ENCODE measurements around the gene IZUMO1R. TPM values are rescaled to one million over a fixed set of nuclear protein-coding genes. Genes with fewer than 3 reads are reported as not detected.

Gene IZUMO1R
- total and polyA plus RNA-seq, 9 donors: not detected

DNA sequence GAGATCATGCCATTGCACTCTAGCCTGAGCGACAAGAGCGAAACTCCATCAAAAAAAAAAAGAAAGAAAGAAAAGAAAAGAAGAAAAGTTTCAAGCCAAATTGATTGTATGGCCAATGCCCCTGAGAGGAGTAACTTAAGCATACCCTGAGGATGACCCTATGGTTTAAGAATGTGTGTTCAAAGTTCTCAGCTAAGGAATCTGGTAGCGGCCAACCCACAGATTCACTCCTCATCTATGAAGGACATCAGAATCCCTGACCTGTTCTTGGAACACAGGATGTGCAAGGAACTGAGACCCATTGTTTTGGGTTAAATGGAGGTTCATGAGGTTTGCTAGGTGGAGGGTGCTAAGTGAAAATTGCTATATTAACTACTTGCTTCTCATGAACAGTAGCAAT lies 18.1 kb downstream of the IZUMO1R start:
- H3K9me3 ChIP-seq (replicated peaks; ENCODE audit: control insufficient read depth, low read depth, low read length): no peaks in the 10 kb centered on the region
- H3K27ac ChIP-seq (ENCODE audit: low read length): no peak overlapping the region
- H3K27me3 ChIP-seq (ENCODE audit: control insufficient read depth, insufficient read depth, low read length): no peaks in the 10 kb centered on the region
- no CpG with 5 or more reads among the region's 3 CpGs for WGBS (ENCODE audit: insufficient coverage)
- no peaks in the 10 kb centered on the region for H3K4me1 ChIP-seq (ENCODE audit: control insufficient read depth, insufficient read depth, low read length)
- DNase-seq: no peak
- H3K36me3 ChIP-seq (ENCODE audit: control insufficient read depth, insufficient read depth, low read length): no peaks in the 10 kb centered on the region
- H3K4me3 ChIP-seq (ENCODE audit: low read length): no peak overlapping the region

- DNase-seq: no peak
- Histone ChIP-seq H3K4me3 (ENCODE audit: low read length) (no peak overlapping the region), H3K4me1 (ENCODE audit: control insufficient read depth, insufficient read depth, low read length) (no peaks in the 10 kb centered on the region), H3K27ac (ENCODE audit: low read length) (no peak overlapping the region), H3K9me3 (replicated peaks; ENCODE audit: control insufficient read depth, low read depth, low read length) (no peaks in the 10 kb centered on the region), H3K36me3 (ENCODE audit: control insufficient read depth, insufficient read depth, low read length) (no peaks in the 10 kb centered on the region), H3K27me3 (ENCODE audit: control insufficient read depth, insufficient read depth, low read length) (no peaks in the 10 kb centered on the region)
- 20% methylated on average over 1 of the region's 1 CpG for WGBS (ENCODE audit: insufficient coverage)
Observed at GRCh38 chr11:94325681-94326080, 21.3 kb downstream of the IZUMO1R start.

GRCh38 chr11:94326947-94327346 lies 22.6 kb downstream of the IZUMO1R start:
- H3K27ac ChIP-seq (ENCODE audit: low read length): no peak overlapping the region
- no peaks in the 10 kb centered on the region for H3K36me3 ChIP-seq (ENCODE audit: control insufficient read depth, insufficient read depth, low read length)
- no CpG with 5 or more reads among the region's 3 CpGs for WGBS (ENCODE audit: insufficient coverage)
- no peaks in the 10 kb centered on the region for H3K27me3 ChIP-seq (ENCODE audit: control insufficient read depth, insufficient read depth, low read length)
- DNase-seq: peak; percentile 34
- H3K4me3 ChIP-seq (ENCODE audit: low read length): no peak overlapping the region
- no peaks in the 10 kb centered on the region for H3K9me3 ChIP-seq (replicated peaks; ENCODE audit: control insufficient read depth, low read depth, low read length)
- no peaks in the 10 kb centered on the region for H3K4me1 ChIP-seq (ENCODE audit: control insufficient read depth, insufficient read depth, low read length)

DNA sequence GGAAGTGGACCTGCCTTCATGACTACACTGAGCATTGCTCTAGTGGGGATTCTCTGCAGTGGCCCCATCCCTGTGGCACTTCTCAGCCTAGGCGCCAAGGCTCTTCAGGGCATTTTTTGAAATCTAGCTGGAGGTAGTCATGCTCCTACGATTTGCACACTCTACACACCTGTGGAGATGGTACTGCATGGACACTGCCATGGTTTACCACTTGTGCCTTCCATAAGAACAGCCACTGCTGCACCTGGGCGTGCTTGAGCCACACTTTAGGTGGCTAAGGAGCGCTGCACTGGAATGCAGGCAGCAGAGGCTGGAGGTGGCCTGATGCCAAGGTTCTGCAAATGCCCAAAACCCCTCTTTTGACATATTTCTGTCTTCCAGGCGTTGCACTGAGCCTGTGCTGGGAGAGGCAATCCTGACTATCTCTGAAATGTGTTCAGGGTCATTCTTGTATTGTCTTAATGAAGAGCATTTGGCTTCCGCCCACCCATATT lies 24.3 kb downstream of the IZUMO1R start:
- no peak overlapping the region for H3K4me3 ChIP-seq (ENCODE audit: low read length)
- H3K27me3 ChIP-seq (ENCODE audit: control insufficient read depth, insufficient read depth, low read length): no peaks in the 10 kb centered on the region
- whole genome bisulfite sequencing (ENCODE audit: insufficient coverage): 83% methylated on average over 3 of the region's 6 CpGs
- H3K27ac ChIP-seq (ENCODE audit: low read length): no peak overlapping the region
- no peaks in the 10 kb centered on the region for H3K9me3 ChIP-seq (replicated peaks; ENCODE audit: control insufficient read depth, low read depth, low read length)
- no peaks in the 10 kb centered on the region for H3K36me3 ChIP-seq (ENCODE audit: control insufficient read depth, insufficient read depth, low read length)
- no peak for DNase-seq
- no peaks in the 10 kb centered on the region for H3K4me1 ChIP-seq (ENCODE audit: control insufficient read depth, insufficient read depth, low read length)

- H3K4me3 ChIP-seq (ENCODE audit: low read length): no peak overlapping the region
- no peak overlapping the region for H3K27ac ChIP-seq (ENCODE audit: low read length)
- WGBS (ENCODE audit: insufficient coverage): 71% methylated on average over 3 of the region's 3 CpGs
- H3K4me1 ChIP-seq (ENCODE audit: control insufficient read depth, insufficient read depth, low read length): no peaks in the 10 kb centered on the region
- DNase-seq: no peak
- no peaks in the 10 kb centered on the region for H3K9me3 ChIP-seq (replicated peaks; ENCODE audit: control insufficient read depth, low read depth, low read length)
- no peaks in the 10 kb centered on the region for H3K27me3 ChIP-seq (ENCODE audit: control insufficient read depth, insufficient read depth, low read length)
- H3K36me3 ChIP-seq (ENCODE audit: control insufficient read depth, insufficient read depth, low read length): no peaks in the 10 kb centered on the region
Observed at GRCh38 chr11:94329501-94329900, 25.1 kb downstream of the IZUMO1R start.

DNA sequence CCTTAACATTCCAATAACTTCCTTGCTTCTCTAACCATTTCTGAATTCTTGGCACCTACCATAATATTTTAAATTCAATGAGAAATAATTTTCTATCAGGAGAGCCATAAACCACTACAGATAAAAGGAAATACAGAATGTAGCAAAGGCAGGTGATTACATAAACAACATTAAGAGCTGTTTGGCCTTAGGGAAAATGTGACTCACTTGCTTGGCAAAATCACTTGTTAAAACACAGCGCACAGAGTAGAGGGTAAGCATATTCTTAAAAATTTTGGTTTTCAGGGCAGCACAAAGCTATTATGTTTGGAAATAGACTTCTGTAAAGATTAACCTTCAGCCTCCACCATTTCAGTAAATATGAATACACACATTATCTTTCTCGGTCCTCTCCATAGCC lies 26.4 kb downstream of the IZUMO1R start:
- no peaks in the 10 kb centered on the region for H3K27me3 ChIP-seq (ENCODE audit: control insufficient read depth, insufficient read depth, low read length)
- H3K27ac ChIP-seq (ENCODE audit: low read length): no peak overlapping the region
- no peaks in the 10 kb centered on the region for H3K9me3 ChIP-seq (replicated peaks; ENCODE audit: control insufficient read depth, low read depth, low read length)
- H3K4me1 ChIP-seq (ENCODE audit: control insufficient read depth, insufficient read depth, low read length): no peaks in the 10 kb centered on the region
- peak; percentile 15 for DNase-seq
- WGBS (ENCODE audit: insufficient coverage): no CpG with 5 or more reads among the region's 2 CpGs
- H3K4me3 ChIP-seq (ENCODE audit: low read length): no peak overlapping the region
- H3K36me3 ChIP-seq (ENCODE audit: control insufficient read depth, insufficient read depth, low read length): no peaks in the 10 kb centered on the region

- H3K27me3 ChIP-seq (ENCODE audit: control insufficient read depth, insufficient read depth, low read length): no peaks in the 10 kb centered on the region
- H3K9me3 ChIP-seq (replicated peaks; ENCODE audit: control insufficient read depth, low read depth, low read length): no peaks in the 10 kb centered on the region
- H3K27ac ChIP-seq (ENCODE audit: low read length): no peak overlapping the region
- H3K36me3 ChIP-seq (ENCODE audit: control insufficient read depth, insufficient read depth, low read length): no peaks in the 10 kb centered on the region
- H3K4me3 ChIP-seq (ENCODE audit: low read length): no peak overlapping the region
- H3K4me1 ChIP-seq (ENCODE audit: control insufficient read depth, insufficient read depth, low read length): no peaks in the 10 kb centered on the region
- DNase-seq: no peak
Observed at GRCh38 chr11:94332814-94333213, 28.4 kb downstream of the IZUMO1R start.

GRCh38 chr11:94336033-94336432 lies 31.7 kb downstream of the IZUMO1R start:
- H3K27ac ChIP-seq (ENCODE audit: low read length): no peak overlapping the region
- no peaks in the 10 kb centered on the region for H3K4me1 ChIP-seq (ENCODE audit: control insufficient read depth, insufficient read depth, low read length)
- H3K4me3 ChIP-seq (ENCODE audit: low read length): no peak overlapping the region
- no CpG with 5 or more reads among the region's 6 CpGs for WGBS (ENCODE audit: insufficient coverage)
- no peak for DNase-seq
- no peaks in the 10 kb centered on the region for H3K9me3 ChIP-seq (replicated peaks; ENCODE audit: control insufficient read depth, low read depth, low read length)
- H3K27me3 ChIP-seq (ENCODE audit: control insufficient read depth, insufficient read depth, low read length): no peaks in the 10 kb centered on the region
- no peaks in the 10 kb centered on the region for H3K36me3 ChIP-seq (ENCODE audit: control insufficient read depth, insufficient read depth, low read length)

GRCh38 chr11:94338651-94339050 lies 34.3 kb downstream of the IZUMO1R start:
- no peaks in the 10 kb centered on the region for H3K36me3 ChIP-seq (ENCODE audit: control insufficient read depth, insufficient read depth, low read length)
- H3K4me1 ChIP-seq (ENCODE audit: control insufficient read depth, insufficient read depth, low read length): no peaks in the 10 kb centered on the region
- no peak overlapping the region for H3K27ac ChIP-seq (ENCODE audit: low read length)
- H3K9me3 ChIP-seq (replicated peaks; ENCODE audit: control insufficient read depth, low read depth, low read length): no peaks in the 10 kb centered on the region
- H3K4me3 ChIP-seq (ENCODE audit: low read length): no peak overlapping the region
- H3K27me3 ChIP-seq (ENCODE audit: control insufficient read depth, insufficient read depth, low read length): no peaks in the 10 kb centered on the region
- WGBS (ENCODE audit: insufficient coverage): no CpG with 5 or more reads among the region's 3 CpGs
- DNase-seq: peak; percentile 61

DNA sequence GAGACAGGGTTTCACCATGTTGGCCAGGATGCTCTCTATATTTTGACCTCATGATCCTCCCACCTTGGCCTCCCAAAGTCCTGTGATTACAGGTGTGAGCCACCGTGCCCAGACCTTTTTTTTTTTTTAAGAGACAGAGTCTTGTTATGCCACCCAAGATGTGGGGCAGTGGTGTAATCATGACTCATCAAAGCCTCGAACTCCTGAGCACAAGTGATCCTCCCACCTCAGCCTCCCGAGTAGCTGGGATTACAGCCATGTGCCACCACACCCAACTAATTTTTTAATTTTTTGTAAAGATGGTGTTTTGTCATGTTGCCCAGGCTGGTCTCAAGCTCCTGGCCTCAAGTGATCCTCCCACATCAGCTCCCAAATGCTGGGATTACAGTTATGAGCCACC lies 37.9 kb downstream of the IZUMO1R start:
- Histone ChIP-seq H3K9me3 (replicated peaks; ENCODE audit: control insufficient read depth, low read depth, low read length) (no peaks in the 10 kb centered on the region), H3K27ac (ENCODE audit: low read length) (no peak overlapping the region), H3K4me1 (ENCODE audit: control insufficient read depth, insufficient read depth, low read length) (no peaks in the 10 kb centered on the region), H3K27me3 (ENCODE audit: control insufficient read depth, insufficient read depth, low read length) (no peaks in the 10 kb centered on the region), H3K36me3 (ENCODE audit: control insufficient read depth, insufficient read depth, low read length) (no peaks in the 10 kb centered on the region), H3K4me3 (ENCODE audit: low read length) (no peak overlapping the region)
- no peak for DNase-seq
- no CpG with 5 or more reads among the region's 3 CpGs for WGBS (ENCODE audit: insufficient coverage)

GRCh38 chr11:94343495-94343894 lies 39.1 kb downstream of the IZUMO1R start:
- H3K27ac ChIP-seq (ENCODE audit: low read length): no peak overlapping the region
- no peak overlapping the region for H3K4me3 ChIP-seq (ENCODE audit: low read length)
- no peaks in the 10 kb centered on the region for H3K36me3 ChIP-seq (ENCODE audit: control insufficient read depth, insufficient read depth, low read length)
- H3K27me3 ChIP-seq (ENCODE audit: control insufficient read depth, insufficient read depth, low read length): no peaks in the 10 kb centered on the region
- no peaks in the 10 kb centered on the region for H3K9me3 ChIP-seq (replicated peaks; ENCODE audit: control insufficient read depth, low read depth, low read length)
- no CpG with 5 or more reads among the region's 1 CpG for WGBS (ENCODE audit: insufficient coverage)
- H3K4me1 ChIP-seq (ENCODE audit: control insufficient read depth, insufficient read depth, low read length): no peaks in the 10 kb centered on the region
- no peak for DNase-seq
